A549 (cell line): ENCODE data around the gene SUMO3.
"Not testable (repeated sequence)": the region's sequence is repeated elsewhere in the genome, so short reads cannot be mapped to it uniquely, and the experiment has no call there.

ENCODE experiments used
- CBX8 ChIP-seq: fragments of 200-600 bp; sonication (generic); IDR thresholded peaks from 2 replicates; pipeline ENCODE4 v1.6.1; 2016
- CTCF ChIP-seq: fragments of >200 bp; sonication (Bioruptor Twin); formaldehyde crosslinking; IDR thresholded peaks from 3 replicates; pipeline ENCODE4 v1.5.1; 2016
- FOSB ChIP-seq: fragments of 250-450 bp; sonication (Bioruptor Pico); IDR thresholded peaks from 2 replicates; pipeline ENCODE4 v1.5.0; 2020; ENCODE audit warnings: mild to moderate bottlenecking, moderate library complexity
- PBX3 ChIP-seq: IDR thresholded peaks from 2 replicates; pipeline ENCODE4 v1.6.1; 2012
- POLR2A ChIP-seq: IDR thresholded peaks from 2 replicates; pipeline ENCODE4 v1.6.1; 2012; ENCODE audit warnings: mild to moderate bottlenecking, low read length
- RAD21 ChIP-seq, 2 experiments: fragments of >200 bp in 1 of 2; sonication (Bioruptor Twin) in 1 of 2; formaldehyde crosslinking in 1 of 2; IDR thresholded peaks in 1 of 2; conservative IDR thresholded peaks in 1 of 2; 2 replicates in 1 of 2; 3 replicates in 1 of 2; pipeline ENCODE4 v1.6.1; 2012 to 2018; ENCODE audit warnings: inconsistent platforms in 1 of 2
- RFX5 ChIP-seq: fragments of 450-650 bp; IDR thresholded peaks from 2 replicates; pipeline ENCODE4 v1.7.1; 2014; ENCODE audit warnings: antibody characterized with exemption, mild to moderate bottlenecking, moderate library complexity
- SREBF2 ChIP-seq: fragments of 450-650 bp; IDR thresholded peaks from 2 replicates; pipeline ENCODE4 v1.6.1; 2014; ENCODE audit warnings: mild to moderate bottlenecking, moderate library complexity

GRCh38 chr21:44832516-44833255 lies 14.8 kb upstream of the SUMO3 start:
- TF ChIP-seq CTCF; RAD21 (conservative IDR thresholded peaks at IDR 0.05 in 1 of 2, IDR thresholded peaks at IDR 0.05 in 1 of 2); SREBF2; PBX3; RFX5; FOSB (CRISPR knock-in tag); POLR2A; CBX8: not testable (repeated sequence)
